NCI-H146 treated with DMSO at 0.1 percent for 48 hours (cell line): ENCODE data around the gene MROH9.

Source experiments
- DNase-seq: peaks from one replicate; lab custom pipeline; 2025; ENCODE audit not compliant: unreplicated experiment; lab: John Stamatoyannopoulos, UW

The MROH9 gene

GRCh38 chr1:170964506-170964905 is 29.2 kb downstream of the MROH9 start:
- DNase-seq, result no peak

- DNase-seq, result no peak
These were observed 31.9 kb downstream of the MROH9 start for GRCh38 chr1:170967042-170967910.

GRCh38 chr1:170970256-170970655 is 34.9 kb downstream of the MROH9 start:
- no peak for DNase-seq

- DNase-seq, result no peak
These were observed 43.1 kb downstream of the MROH9 start for GRCh38 chr1:170978371-170978910.

- no peak for DNase-seq
These were observed 50.1 kb downstream of the MROH9 start for GRCh38 chr1:170985406-170985805.

- DNase-seq, result no peak
These were observed 51.6 kb downstream of the MROH9 start for GRCh38 chr1:170986901-170987300.

GRCh38 chr1:170987424-170987823 is 52.1 kb downstream of the MROH9 start:
- DNase-seq, result no peak

GRCh38 chr1:170993151-170993550 is 57.8 kb downstream of the MROH9 start:
- no peak for DNase-seq

- DNase-seq, result no peak
These were observed 58.4 kb downstream of the MROH9 start for GRCh38 chr1:170993717-170994116.

GRCh38 chr1:171014880-171015279 is 79.5 kb downstream of the MROH9 start:
- DNase-seq, result no peak

- DNase-seq, result no peak
These were observed 82.1 kb downstream of the MROH9 start for GRCh38 chr1:171017426-171017825.

GRCh38 chr1:171019971-171020370 is 84.6 kb downstream of the MROH9 start:
- DNase-seq, result no peak

GRCh38 chr1:171032822-171033702 is 97.7 kb downstream of the MROH9 start:
- no peak for DNase-seq

- DNase-seq, result no peak
These were observed 102.3 kb downstream of the MROH9 start for GRCh38 chr1:171037626-171038025.

- no peak for DNase-seq
These were observed 103.0 kb downstream of the MROH9 start for GRCh38 chr1:171038284-171038683.

GRCh38 chr1:171048014-171048413 is 112.7 kb downstream of the MROH9 start:
- DNase-seq, result no peak

- no peak for DNase-seq
These were observed 117.6 kb downstream of the MROH9 start for GRCh38 chr1:171052977-171053376.

GRCh38 chr1:171055966-171056643 is 120.8 kb downstream of the MROH9 start:
- DNase-seq, result no peak

- DNase-seq, result no peak
These were observed 126.2 kb downstream of the MROH9 start for GRCh38 chr1:171061425-171062143.

GRCh38 chr1:171062902-171063301 is 127.6 kb downstream of the MROH9 start:
- no peak for DNase-seq
